ENCODE results near the gene TREH.

TREH gene

GRCh38 chr11:118633319-118633690 is 46.1 kb downstream of the TREH start:
- no peak overlapping the region for H3K4me3 ChIP-seq (ENCODE audit: low read length)
- no peaks in the 10 kb centered on the region for H3K9me3 ChIP-seq (ENCODE audit: control insufficient read depth, low read length)
- peak overlapping the region; percentile 41 for H3K9ac ChIP-seq (ENCODE audit: low read length)
- peaks cover 92% of the 10 kb centered on the region for H3K36me3 ChIP-seq (ENCODE audit: control insufficient read depth, insufficient read depth, low read length, severe bottlenecking)
- no peak for DNase-seq (ENCODE audit: low read depth)
- peaks cover 69% of the 10 kb centered on the region for H3K4me1 ChIP-seq (ENCODE audit: control insufficient read depth, insufficient read depth, low read length)
- H3K27me3 ChIP-seq (replicated peaks; ENCODE audit: control insufficient read depth, insufficient read depth, low read length): no peaks in the 10 kb centered on the region

GRCh38 chr11:118632577-118633318 is 46.7 kb downstream of the TREH start:
- Histone ChIP-seq H3K9me3 (ENCODE audit: control insufficient read depth, low read length) (no peaks in the 10 kb centered on the region), H3K36me3 (ENCODE audit: control insufficient read depth, insufficient read depth, low read length, severe bottlenecking) (peaks cover 93% of the 10 kb centered on the region), H3K4me1 (ENCODE audit: control insufficient read depth, insufficient read depth, low read length) (peaks cover 69% of the 10 kb centered on the region), H3K4me3 (ENCODE audit: low read length) (no peak overlapping the region), H3K27me3 (replicated peaks; ENCODE audit: control insufficient read depth, insufficient read depth, low read length) (no peaks in the 10 kb centered on the region), H3K9ac (ENCODE audit: low read length) (peak overlapping the region; percentile 41)
- no peak for DNase-seq (ENCODE audit: low read depth)

GRCh38 chr11:118631142-118631909 is 48.1 kb downstream of the TREH start:
- Histone ChIP-seq H3K4me3 (ENCODE audit: low read length) (no peak overlapping the region), H3K36me3 (ENCODE audit: control insufficient read depth, insufficient read depth, low read length, severe bottlenecking) (peaks cover 93% of the 10 kb centered on the region), H3K27me3 (replicated peaks; ENCODE audit: control insufficient read depth, insufficient read depth, low read length) (no peaks in the 10 kb centered on the region), H3K9ac (ENCODE audit: low read length) (no peak overlapping the region), H3K4me1 (ENCODE audit: control insufficient read depth, insufficient read depth, low read length) (peaks cover 57% of the 10 kb centered on the region), H3K9me3 (ENCODE audit: control insufficient read depth, low read length) (no peaks in the 10 kb centered on the region)
- DNase-seq (ENCODE audit: low read depth): no peak

- Histone ChIP-seq H3K27me3 (replicated peaks; ENCODE audit: control insufficient read depth, insufficient read depth, low read length) (no peaks in the 10 kb centered on the region), H3K9me3 (ENCODE audit: control insufficient read depth, low read length) (no peaks in the 10 kb centered on the region), H3K4me3 (ENCODE audit: low read length) (no peak overlapping the region), H3K4me1 (ENCODE audit: control insufficient read depth, insufficient read depth, low read length) (peaks cover 53% of the 10 kb centered on the region), H3K36me3 (ENCODE audit: control insufficient read depth, insufficient read depth, low read length, severe bottlenecking) (peaks cover 90% of the 10 kb centered on the region), H3K9ac (ENCODE audit: low read length) (peak overlapping the region; percentile 21)
- no peak for DNase-seq (ENCODE audit: low read depth)
Measured at GRCh38 chr11:118629761-118630661, 49.4 kb downstream of the TREH start.

GRCh38 chr11:118628861-118629549 is 50.4 kb downstream of the TREH start:
- H3K36me3 ChIP-seq (ENCODE audit: control insufficient read depth, insufficient read depth, low read length, severe bottlenecking): peaks cover 93% of the 10 kb centered on the region

GRCh38 chr11:118628432-118628831 is 51.0 kb downstream of the TREH start:
- H3K9ac ChIP-seq (ENCODE audit: low read length): peak overlapping the region; percentile 37
- H3K4me1 ChIP-seq (ENCODE audit: control insufficient read depth, insufficient read depth, low read length): peaks cover 49% of the 10 kb centered on the region
- no peak overlapping the region for H3K4me3 ChIP-seq (ENCODE audit: low read length)
- no peaks in the 10 kb centered on the region for H3K27me3 ChIP-seq (replicated peaks; ENCODE audit: control insufficient read depth, insufficient read depth, low read length)
- H3K36me3 ChIP-seq (ENCODE audit: control insufficient read depth, insufficient read depth, low read length, severe bottlenecking): peaks cover 90% of the 10 kb centered on the region
- DNase-seq (ENCODE audit: low read depth): no peak
- no peaks in the 10 kb centered on the region for H3K9me3 ChIP-seq (ENCODE audit: control insufficient read depth, low read length)

More at GRCh38 chr11:118628861-118629549, 50.4 kb downstream of the TREH start:
- H3K4me1 ChIP-seq (ENCODE audit: control insufficient read depth, insufficient read depth, low read length): peaks cover 52% of the 10 kb centered on the region
- no peaks in the 10 kb centered on the region for H3K9me3 ChIP-seq (ENCODE audit: control insufficient read depth, low read length)
- DNase-seq (ENCODE audit: low read depth): no peak
- H3K9ac ChIP-seq (ENCODE audit: low read length): peak overlapping the region; percentile 37
- H3K4me3 ChIP-seq (ENCODE audit: low read length): no peak overlapping the region
- no peaks in the 10 kb centered on the region for H3K27me3 ChIP-seq (replicated peaks; ENCODE audit: control insufficient read depth, insufficient read depth, low read length)

- Histone ChIP-seq H3K36me3 (ENCODE audit: control insufficient read depth, insufficient read depth, low read length, severe bottlenecking) (peaks cover 86% of the 10 kb centered on the region), H3K9ac (ENCODE audit: low read length) (peak overlapping the region; percentile 12), H3K4me3 (ENCODE audit: low read length) (no peak overlapping the region)
Measured at GRCh38 chr11:118628031-118628430, 51.4 kb downstream of the TREH start.

GRCh38 chr11:118627566-118627965 is 51.9 kb downstream of the TREH start:
- no peak for DNase-seq (ENCODE audit: low read depth)
- Histone ChIP-seq H3K27me3 (replicated peaks; ENCODE audit: control insufficient read depth, insufficient read depth, low read length) (no peaks in the 10 kb centered on the region), H3K9me3 (ENCODE audit: control insufficient read depth, low read length) (no peaks in the 10 kb centered on the region), H3K9ac (ENCODE audit: low read length) (peak overlapping the region; percentile 12), H3K4me3 (ENCODE audit: low read length) (no peak overlapping the region), H3K36me3 (ENCODE audit: control insufficient read depth, insufficient read depth, low read length, severe bottlenecking) (peaks cover 82% of the 10 kb centered on the region), H3K4me1 (ENCODE audit: control insufficient read depth, insufficient read depth, low read length) (peaks cover 49% of the 10 kb centered on the region)

More at GRCh38 chr11:118628031-118628430, 51.4 kb downstream of the TREH start:
- DNase-seq (ENCODE audit: low read depth): no peak
- H3K9me3 ChIP-seq (ENCODE audit: control insufficient read depth, low read length): no peaks in the 10 kb centered on the region
- H3K4me1 ChIP-seq (ENCODE audit: control insufficient read depth, insufficient read depth, low read length): peaks cover 49% of the 10 kb centered on the region
- no peaks in the 10 kb centered on the region for H3K27me3 ChIP-seq (replicated peaks; ENCODE audit: control insufficient read depth, insufficient read depth, low read length)

- H3K9ac ChIP-seq (ENCODE audit: low read length): peak overlapping the region; percentile 3
- peaks cover 66% of the 10 kb centered on the region for H3K36me3 ChIP-seq (ENCODE audit: control insufficient read depth, insufficient read depth, low read length, severe bottlenecking)
- H3K4me3 ChIP-seq (ENCODE audit: low read length): no peak overlapping the region
- H3K4me1 ChIP-seq (ENCODE audit: control insufficient read depth, insufficient read depth, low read length): peaks cover 53% of the 10 kb centered on the region
- H3K27me3 ChIP-seq (replicated peaks; ENCODE audit: control insufficient read depth, insufficient read depth, low read length): no peaks in the 10 kb centered on the region
- H3K9me3 ChIP-seq (ENCODE audit: control insufficient read depth, low read length): no peaks in the 10 kb centered on the region
- peak; percentile 23 for DNase-seq (ENCODE audit: low read depth)
Measured at GRCh38 chr11:118625976-118626375, 53.5 kb downstream of the TREH start.

- peaks cover 58% of the 10 kb centered on the region for H3K36me3 ChIP-seq (ENCODE audit: control insufficient read depth, insufficient read depth, low read length, severe bottlenecking)
- H3K27me3 ChIP-seq (replicated peaks; ENCODE audit: control insufficient read depth, insufficient read depth, low read length): no peaks in the 10 kb centered on the region
- no peak for DNase-seq (ENCODE audit: low read depth)
- H3K4me1 ChIP-seq (ENCODE audit: control insufficient read depth, insufficient read depth, low read length): peaks cover 60% of the 10 kb centered on the region
- H3K9ac ChIP-seq (ENCODE audit: low read length): peak overlapping the region; percentile 3
- H3K9me3 ChIP-seq (ENCODE audit: control insufficient read depth, low read length): no peaks in the 10 kb centered on the region
- H3K4me3 ChIP-seq (ENCODE audit: low read length): no peak overlapping the region
Measured at GRCh38 chr11:118625036-118625690, 54.3 kb downstream of the TREH start.
